Neural progenitor cell (in vitro differentiated cells): Measurements from ENCODE around the gene CFAP54. TPM values are rescaled to one million over a fixed set of nuclear protein-coding genes. Genes with fewer than 3 reads are reported as not detected.

Experiments
- DNase-seq: peaks from one replicate; pipeline ENCODE4 v3.0.0-alpha.2; 2016; ENCODE audit warnings: low spot score
- H2AFZ ChIP-seq: fragments of 200-600 bp; sonication (generic); replicated peaks from 2 replicates; pipeline ENCODE4 v1.6.1; 2016; ENCODE audit warnings: antibody characterized with exemption
- H3F3A ChIP-seq: fragments of 200-600 bp; sonication (generic); 2 replicates; pipeline ENCODE4 v1.6.1; 2016; ENCODE audit warnings: antibody characterized with exemption, low read depth
- H3K27ac ChIP-seq: fragments of 200-600 bp; sonication (generic); 2 replicates; pipeline ENCODE4 v1.5.1; 2016; ENCODE audit warnings: mild to moderate bottlenecking
- H3K27me3 ChIP-seq: fragments of 200-600 bp; sonication (generic); 2 replicates; pipeline ENCODE4 v1.6.1; 2016; ENCODE audit warnings: mild to moderate bottlenecking, moderate library complexity
- H3K36me3 ChIP-seq: fragments of 200-600 bp; sonication (generic); 2 replicates; pipeline ENCODE4 v1.5.1; 2016
- H3K4me1 ChIP-seq: fragments of 200-600 bp; sonication (generic); 2 replicates; pipeline ENCODE4 v1.6.1; 2016; ENCODE audit warnings: mixed run types
- H3K4me2 ChIP-seq: fragments of 200-600 bp; sonication (generic); 2 replicates; pipeline ENCODE4 v1.6.1; 2016
- H3K4me3 ChIP-seq: fragments of 200-600 bp; sonication (generic); 2 replicates; pipeline ENCODE4 v1.5.1; 2016
- H3K79me2 ChIP-seq: fragments of 200-600 bp; sonication (generic); 2 replicates; pipeline ENCODE4 v1.6.1; 2016; ENCODE audit warnings: low read depth
- H3K9ac ChIP-seq: fragments of 200-600 bp; sonication (generic); 2 replicates; pipeline ENCODE4 v1.6.1; 2016
- H3K9me3 ChIP-seq: fragments of 200-600 bp; sonication (generic); 2 replicates; pipeline ENCODE4 v1.5.1; 2016; ENCODE audit warnings: low read depth
- H4K20me1 ChIP-seq: fragments of 200-600 bp; sonication (generic); 2 replicates; pipeline ENCODE4 v1.6.1; 2016; ENCODE audit warnings: low read depth
- H3K27ac Mint-ChIP-seq: 3 replicates; pipeline ENCODE4 v1.8.0; 2021; ENCODE audit warnings: mixed read lengths
- H3K27me3 Mint-ChIP-seq: 2 replicates; pipeline ENCODE4 v1.8.0; 2022; ENCODE audit warnings: low read depth, mild to moderate bottlenecking, inconsistent platforms, moderate library complexity, mixed read lengths; ENCODE audit not compliant: insufficient read depth
- H3K36me3 Mint-ChIP-seq: 3 replicates; pipeline ENCODE4 v1.8.0; 2021; ENCODE audit warnings: mixed read lengths
- H3K4me1 Mint-ChIP-seq: 3 replicates; pipeline ENCODE4 v1.8.0; 2021; ENCODE audit warnings: mixed read lengths
- H3K4me3 Mint-ChIP-seq: 3 replicates; pipeline ENCODE4 v1.8.0; 2021; ENCODE audit warnings: mild to moderate bottlenecking, moderate library complexity, mixed read lengths
- H3K9me3 Mint-ChIP-seq: 3 replicates; pipeline ENCODE4 v1.8.0; 2020; ENCODE audit warnings: mixed read lengths
- EZH2 ChIP-seq: fragments of 200-600 bp; sonication (generic); IDR thresholded peaks from 2 replicates; pipeline ENCODE4 v1.6.1; 2017; ENCODE audit warnings: antibody characterized with exemption, mild to moderate bottlenecking, moderate library complexity
- EZH2phosphoT487 ChIP-seq: fragments of 200-600 bp; sonication (generic); IDR thresholded peaks from 2 replicates; pipeline ENCODE4 v1.6.1; 2017; ENCODE audit warnings: antibody characterized with exemption
- total RNA-seq: library from RNA; depleted of rRNA; stranded (reverse); fragments of >200 nt; gene quantifications from 2 replicates; pipeline ENCODE4 v1.2.3, GENCODE V29; 2015; ENCODE audit warnings: low replicate concordance
- TF ChIP-seq, protein P1 (sequence below): fragments of 200-600 bp; sonication (generic); IDR thresholded peaks from 2 replicates; pipeline ENCODE4 v1.5.1; 2017; ENCODE audit warnings: antibody characterized with exemption, mild to moderate bottlenecking

Gene CFAP54
- total RNA-seq, 1 donor from 2014 or later = 4.2 TPM

DNA sequence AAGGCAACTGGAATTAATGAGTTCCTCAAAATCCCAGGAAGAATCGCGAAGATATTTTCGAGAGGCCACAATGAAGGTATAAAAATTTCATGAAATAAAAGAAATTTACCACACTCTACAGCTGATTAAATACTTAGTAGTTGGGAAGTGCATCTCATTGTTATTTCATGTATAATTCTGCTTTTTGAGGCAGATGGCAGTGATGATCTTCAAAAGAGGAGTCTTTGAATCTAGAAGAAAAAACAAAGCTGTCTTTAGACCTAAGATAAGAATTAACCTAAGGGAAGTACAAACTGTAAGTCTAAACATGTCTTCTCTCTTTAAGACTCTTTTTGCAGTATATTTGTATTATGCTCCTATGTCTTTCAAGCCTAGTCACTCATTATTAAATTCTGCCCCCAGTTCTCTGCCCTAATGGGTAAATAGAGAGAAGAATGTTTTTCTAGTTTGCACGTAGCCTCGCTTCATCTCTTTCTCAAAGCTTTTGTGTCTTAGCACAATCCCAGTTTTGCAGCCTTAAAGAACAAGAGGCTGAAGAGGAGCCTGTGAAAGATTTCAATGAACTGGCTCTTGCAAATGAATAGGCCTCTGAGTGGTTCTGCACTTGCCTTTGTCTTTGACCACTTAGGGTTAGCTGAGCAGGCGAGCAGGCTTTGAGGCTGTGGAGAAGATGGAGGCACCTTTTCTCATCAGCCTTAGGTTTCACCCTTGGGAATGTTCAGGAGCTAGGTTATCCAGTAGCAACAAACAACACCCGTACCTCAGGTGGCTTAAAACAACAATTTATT, 32.7 kb downstream of the CFAP54 start:
- Mint-ChIP-seq H3K27me3 (no peaks in the 10 kb centered on the region), H3K4me1 (peaks cover 19% of the 10 kb centered on the region), H3K9me3 (no peaks in the 10 kb centered on the region), H3K36me3 (peaks cover 5% of the 10 kb centered on the region), H3K27ac (peak overlapping the region; percentile 94), H3K4me3 (no peak overlapping the region)
- DNase-seq = peak; percentile 25
- H3F3A ChIP-seq = peaks cover 16% of the 10 kb centered on the region
- H3K4me2 ChIP-seq = peak overlapping the region; percentile 44
- no peak overlapping the region for H3K27ac ChIP-seq
- H4K20me1 ChIP-seq = peaks cover 4% of the 10 kb centered on the region
- H3K36me3 ChIP-seq = no peaks in the 10 kb centered on the region
- H3K9me3 ChIP-seq = no peaks in the 10 kb centered on the region
- H3K4me3 ChIP-seq = no peak overlapping the region
- H3K9ac ChIP-seq = no peak overlapping the region
- no peaks in the 10 kb centered on the region for H3K79me2 ChIP-seq
- no peak overlapping the region for H2AFZ ChIP-seq
- H3K4me1 ChIP-seq = peaks cover 10% of the 10 kb centered on the region
- no peaks in the 10 kb centered on the region for H3K27me3 ChIP-seq
- TF ChIP-seq EZH2 (no peak), EZH2phosphoT487 (no peak)
- TF ChIP-seq, protein P1, sequence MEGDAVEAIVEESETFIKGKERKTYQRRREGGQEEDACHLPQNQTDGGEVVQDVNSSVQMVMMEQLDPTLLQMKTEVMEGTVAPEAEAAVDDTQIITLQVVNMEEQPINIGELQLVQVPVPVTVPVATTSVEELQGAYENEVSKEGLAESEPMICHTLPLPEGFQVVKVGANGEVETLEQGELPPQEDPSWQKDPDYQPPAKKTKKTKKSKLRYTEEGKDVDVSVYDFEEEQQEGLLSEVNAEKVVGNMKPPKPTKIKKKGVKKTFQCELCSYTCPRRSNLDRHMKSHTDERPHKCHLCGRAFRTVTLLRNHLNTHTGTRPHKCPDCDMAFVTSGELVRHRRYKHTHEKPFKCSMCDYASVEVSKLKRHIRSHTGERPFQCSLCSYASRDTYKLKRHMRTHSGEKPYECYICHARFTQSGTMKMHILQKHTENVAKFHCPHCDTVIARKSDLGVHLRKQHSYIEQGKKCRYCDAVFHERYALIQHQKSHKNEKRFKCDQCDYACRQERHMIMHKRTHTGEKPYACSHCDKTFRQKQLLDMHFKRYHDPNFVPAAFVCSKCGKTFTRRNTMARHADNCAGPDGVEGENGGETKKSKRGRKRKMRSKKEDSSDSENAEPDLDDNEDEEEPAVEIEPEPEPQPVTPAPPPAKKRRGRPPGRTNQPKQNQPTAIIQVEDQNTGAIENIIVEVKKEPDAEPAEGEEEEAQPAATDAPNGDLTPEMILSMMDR = no peak

DNA sequence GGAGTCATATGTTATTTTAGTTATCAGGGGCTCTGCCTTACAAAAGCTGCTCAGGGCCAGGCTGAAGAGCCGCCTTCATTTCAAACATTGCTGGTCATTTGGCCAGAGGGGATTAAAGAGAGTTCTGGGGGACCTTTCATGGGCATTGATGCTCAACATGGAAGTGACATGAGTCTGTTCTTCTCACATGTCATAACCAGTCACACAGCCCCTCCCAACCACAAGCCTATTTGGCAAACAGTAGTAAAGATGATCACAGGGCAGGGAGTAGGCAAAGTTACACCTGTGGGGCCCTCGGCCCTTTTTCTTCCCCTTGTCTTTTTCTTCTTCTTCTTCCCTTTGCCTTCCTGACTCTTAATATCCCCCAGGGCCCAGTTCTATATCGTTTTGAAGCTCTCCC, 33.3 kb downstream of the CFAP54 start:
- Histone ChIP-seq H3K27ac (no peak overlapping the region), H3K79me2 (no peaks in the 10 kb centered on the region), H3K4me3 (no peak overlapping the region), H4K20me1 (peaks cover 4% of the 10 kb centered on the region), H3K36me3 (no peaks in the 10 kb centered on the region), H3K4me1 (peaks cover 10% of the 10 kb centered on the region), H3K9ac (no peak overlapping the region), H3K9me3 (no peaks in the 10 kb centered on the region), H3K4me2 (peak overlapping the region; percentile 44), H2AFZ (no peak overlapping the region), H3F3A (peaks cover 16% of the 10 kb centered on the region), H3K27me3 (no peaks in the 10 kb centered on the region)
- no peak overlapping the region for H3K4me3 Mint-ChIP-seq
- no peaks in the 10 kb centered on the region for H3K27me3 Mint-ChIP-seq
- TF ChIP-seq, protein P1 = no peak
- TF ChIP-seq EZH2phosphoT487 = no peak
- TF ChIP-seq EZH2 = no peak
- H3K36me3 Mint-ChIP-seq = peaks cover 6% of the 10 kb centered on the region
- H3K4me1 Mint-ChIP-seq = peaks cover 19% of the 10 kb centered on the region
- no peak for DNase-seq
- H3K27ac Mint-ChIP-seq = peak overlapping the region; percentile 36
- H3K9me3 Mint-ChIP-seq = no peaks in the 10 kb centered on the region

DNA sequence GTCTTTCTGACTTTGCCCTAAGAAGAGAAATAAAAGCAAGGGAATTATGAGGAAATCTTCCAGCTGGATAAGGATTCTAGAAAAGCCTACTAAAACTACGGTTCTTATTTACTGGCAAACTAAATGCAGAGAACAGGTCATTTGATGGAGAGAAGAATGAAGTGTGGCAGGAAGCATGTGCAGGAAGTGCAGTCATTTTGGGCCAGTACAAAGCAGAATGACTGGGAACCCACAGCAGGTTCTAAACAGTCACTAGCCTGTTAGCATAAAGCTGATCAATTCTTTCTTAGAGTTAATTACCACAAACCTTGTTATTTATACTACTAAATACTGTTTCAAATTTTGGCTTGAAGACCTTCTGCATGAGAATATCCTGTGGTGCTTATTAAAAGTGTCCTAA, 36.7 kb downstream of the CFAP54 start:
- no peaks in the 10 kb centered on the region for H3K36me3 ChIP-seq
- TF ChIP-seq, protein P1 = no peak
- TF ChIP-seq EZH2 = no peak
- no peak for TF ChIP-seq EZH2phosphoT487
- Mint-ChIP-seq H3K27ac (no peak overlapping the region), H3K4me1 (peaks cover 19% of the 10 kb centered on the region), H3K9me3 (peaks cover 2% of the 10 kb centered on the region), H3K36me3 (peaks cover 9% of the 10 kb centered on the region), H3K27me3 (no peaks in the 10 kb centered on the region), H3K4me3 (no peak overlapping the region)
- H2AFZ ChIP-seq = no peak overlapping the region
- H3K4me1 ChIP-seq = peaks cover 10% of the 10 kb centered on the region
- no peaks in the 10 kb centered on the region for H3K79me2 ChIP-seq
- no peak overlapping the region for H3K9ac ChIP-seq
- no peak overlapping the region for H3K27ac ChIP-seq
- H4K20me1 ChIP-seq = peaks cover 4% of the 10 kb centered on the region
- no peak overlapping the region for H3K4me3 ChIP-seq
- H3K9me3 ChIP-seq = no peaks in the 10 kb centered on the region
- H3F3A ChIP-seq = peaks cover 16% of the 10 kb centered on the region
- DNase-seq = no peak
- H3K27me3 ChIP-seq = no peaks in the 10 kb centered on the region
- no peak overlapping the region for H3K4me2 ChIP-seq
